GM12865 (cell line): ENCODE measurements around the gene ITSN1.

Experiments
- DNase-seq: peaks from one replicate; pipeline ENCODE4 v3.0.0; 2010; ENCODE audit warnings: low read depth
- H3K4me3 ChIP-seq: 2 replicates; pipeline ENCODE4 v1.5.1; 2011; ENCODE audit warnings: mild to moderate bottlenecking, low read depth, low read length, control low read depth
- CTCF ChIP-seq: IDR thresholded peaks from 2 replicates; pipeline ENCODE4 v1.5.1; 2011; ENCODE audit warnings: low read length, control low read depth, low read depth, inconsistent platforms; ENCODE audit not compliant: insufficient read depth; ENCODE audit errors: missing control alignments

The ITSN1 gene

GRCh38 chr21:33651965-33652680 is 9.8 kb downstream of the ITSN1 start:
- DNase-seq: no peak
- no peak for TF ChIP-seq CTCF
- no peak overlapping the region for H3K4me3 ChIP-seq

GRCh38 chr21:33654412-33654811 is 12.1 kb downstream of the ITSN1 start:
- no peak for DNase-seq
- no peak for TF ChIP-seq CTCF
- no peak overlapping the region for H3K4me3 ChIP-seq

- H3K4me3 ChIP-seq: no peak overlapping the region
- no peak for TF ChIP-seq CTCF
- DNase-seq: no peak
Measured at GRCh38 chr21:33655588-33656221, 13.4 kb downstream of the ITSN1 start.

- TF ChIP-seq CTCF: no peak
- DNase-seq: no peak
- H3K4me3 ChIP-seq: no peak overlapping the region
Measured at GRCh38 chr21:33657124-33657820, 15.0 kb downstream of the ITSN1 start.

- H3K4me3 ChIP-seq: no peak overlapping the region
- no peak for TF ChIP-seq CTCF
- DNase-seq: no peak
Measured at GRCh38 chr21:33658919-33659567, 16.7 kb downstream of the ITSN1 start.

- no peak overlapping the region for H3K4me3 ChIP-seq
- DNase-seq: no peak
- no peak for TF ChIP-seq CTCF
Measured at GRCh38 chr21:33659568-33659949, 17.3 kb downstream of the ITSN1 start.
